Esophagus squamous epithelium (tissue), 5 donors: ENCODE results near the gene FNDC3B. TPM values are rescaled to one million over a fixed set of nuclear protein-coding genes. Genes with fewer than 3 reads are reported as not detected.
A peak's percentile ranks its signal among the peaks of the same experiment; 100 is the strongest.

Experiments used
- DNase-seq: peaks from one replicate; lab custom pipeline; 2025; lab: John Stamatoyannopoulos, UW
- H3K27ac ChIP-seq, 4 donors: fragments of 200-600 bp; sonication (generic); one replicate each; pipeline ENCODE4 v1.5.1; 2016 to 2019; ENCODE audit warnings: mild to moderate bottlenecking in 1 of 4
- H3K27me3 ChIP-seq, 4 donors: fragments of 200-600 bp; sonication (generic); 1 replicate in 3 of 4; 2 replicates in 1 of 4; pipeline versions ENCODE4 v1.5.1 to v1.6.0; 2017 to 2021; ENCODE audit warnings: antibody characterized with exemption in 1 of 4
- H3K36me3 ChIP-seq, 3 donors: fragments of 200-600 bp; sonication (generic); one replicate each; pipeline ENCODE4 v1.5.1; 2016 to 2019
- H3K4me1 ChIP-seq, 3 donors: fragments of 200-600 bp; sonication (generic); one replicate each; pipeline ENCODE4 v1.5.1; 2017 to 2019
- H3K4me3 ChIP-seq, 4 donors: fragments of 200-600 bp; sonication (generic); 1 replicate in 3 of 4; 2 replicates in 1 of 4; pipeline ENCODE4 v1.5.1; 2016 to 2019; ENCODE audit warnings: mild to moderate bottlenecking in 2 of 4, moderate library complexity in 1 of 4
- H3K9me3 ChIP-seq, 3 donors: fragments of 200-600 bp; sonication (generic); one replicate each; pipeline ENCODE4 v1.5.1; 2016 to 2019
- CTCF ChIP-seq, 6 experiments: fragments of 450-650 bp in 4 of 6; fragments of 200-600 bp in 2 of 6; sonication (generic) in 2 of 6; IDR thresholded peaks; one replicate each; pipeline ENCODE4 v1.5.1; 2016 to 2019; ENCODE audit warnings: antibody characterized with exemption in 6 of 6, mild to moderate bottlenecking in 4 of 6, moderate library complexity in 4 of 6
- POLR2A ChIP-seq, 4 donors: fragments of 450-650 bp; IDR thresholded peaks; one replicate each; pipeline ENCODE4 v1.6.1; 2017; ENCODE audit warnings: antibody characterized with exemption in 4 of 4, mild to moderate bottlenecking in 4 of 4, moderate library complexity in 3 of 4
- WGBS, 2 donors: methylation state at CpG; one replicate each; pipeline ENCODE4 v1.1.5; 2018; 5-methylcytosine and 5-hydroxymethylcytosine counted together
- intact Hi-C: fragments of 100-400 bp; cut with DNase I; formaldehyde crosslinking; loops from one replicate; pipeline ENCODE4 v1.15.0; 2022
- total RNA-seq, 4 donors: library from RNA; depleted of rRNA; stranded (reverse); fragments of >200 nt; gene quantifications; one replicate each; pipeline ENCODE4 v1.1.0, GENCODE V29; 2016
- donor health status: DM: yes; HTN: yes; CAD: no.

FNDC3B gene
- total RNA-seq, 4 donors from 2014 or later: 7.7 to 44.3 (median 20.4) TPM

GRCh38 chr3:172441581-172441980 is 402.2 kb downstream of the FNDC3B start:
- H3K27me3 ChIP-seq: peaks cover 0 to 40% (median under 1%) of the 10 kb centered on the region in 4 donors
- H3K4me1 ChIP-seq: no peaks in the 10 kb centered on the region
- H3K9me3 ChIP-seq: no peaks in the 10 kb centered on the region
- 66 to 76% methylated on average over 5 of the region's 5 CpGs for WGBS, 2 donors
- no peak overlapping the region for H3K27ac ChIP-seq
- no peaks in the 10 kb centered on the region for H3K36me3 ChIP-seq
- intact Hi-C loops: no loop called here
- TF ChIP-seq CTCF (IDR thresholded peaks at IDR 0.05): no peak
- no peak for TF ChIP-seq POLR2A (IDR thresholded peaks at IDR 0.05)
- no peak overlapping the region for H3K4me3 ChIP-seq
- DNase-seq: no peak

GRCh38 chr3:172442606-172443005 is 403.2 kb downstream of the FNDC3B start:
- peaks cover 0 to 3% (median 0%) of the 10 kb centered on the region in 3 donors for H3K4me1 ChIP-seq
- no peak for DNase-seq
- H3K4me3 ChIP-seq: no peak overlapping the region
- intact Hi-C loops: no loop called here
- H3K36me3 ChIP-seq: no peaks in the 10 kb centered on the region
- 82 to 94% methylated on average over 1 of the region's 1 CpG for WGBS, 2 donors
- peaks cover under 1 to 49% (median 7%) of the 10 kb centered on the region in 4 donors for H3K27me3 ChIP-seq
- TF ChIP-seq POLR2A (IDR thresholded peaks at IDR 0.05): no peak
- H3K27ac ChIP-seq: no peak overlapping the region
- no peaks in the 10 kb centered on the region for H3K9me3 ChIP-seq

- Histone ChIP-seq H3K27ac (no peak overlapping the region), H3K27me3 (peaks cover 21 to 63% (median 24%) of the 10 kb centered on the region in 4 donors), H3K9me3 (no peaks in the 10 kb centered on the region), H3K36me3 (no peaks in the 10 kb centered on the region), H3K4me1 (peaks cover 3 to 23% (median 10%) of the 10 kb centered on the region in 3 donors), H3K4me3 (no peak overlapping the region)
- WGBS, 2 donors: 73 to 86% methylated on average over 6 of the region's 6 CpGs
- TF ChIP-seq CTCF (IDR thresholded peaks at IDR 0.05) (no peak), POLR2A (IDR thresholded peaks at IDR 0.05) (no peak)
- no peak for DNase-seq
- intact Hi-C loops: no loop called here
Measured at GRCh38 chr3:172444821-172445220, 405.4 kb downstream of the FNDC3B start.

- H3K36me3 ChIP-seq: no peaks in the 10 kb centered on the region
- H3K4me1 ChIP-seq: peaks cover 3 to 24% (median 10%) of the 10 kb centered on the region in 3 donors
- intact Hi-C loops: no loop called here
- no peak for DNase-seq
- no peak overlapping the region for H3K4me3 ChIP-seq
- peaks cover 21 to 71% (median 26%) of the 10 kb centered on the region in 4 donors for H3K27me3 ChIP-seq
- no peak overlapping the region for H3K27ac ChIP-seq
- 62 to 71% methylated on average over 3 of the region's 3 CpGs for WGBS, 2 donors
- H3K9me3 ChIP-seq: no peaks in the 10 kb centered on the region
- no peak for TF ChIP-seq CTCF (IDR thresholded peaks at IDR 0.05)
Measured at GRCh38 chr3:172446198-172446597, 406.8 kb downstream of the FNDC3B start.

- H3K27ac ChIP-seq: no peak within 1 kb of the TSS
Measured at GRCh38 chr3:172447611-172448579, 408.5 kb downstream of the FNDC3B start, which contains the start of gene GHSR. Gene GHSR (minus strand): TSS chr3:172448456. CDS start chr3:172448413, 43 bp downstream.

More at GRCh38 chr3:172447611-172448579, 408.5 kb downstream of the FNDC3B start, which contains the start of gene GHSR:
- intact Hi-C loops: no loop called here
- no peaks in the 10 kb centered on the region for H3K9me3 ChIP-seq
- whole genome bisulfite sequencing, 2 donors: 17 to 24% methylated on average over 15 to 25 of the region's 76 CpGs
- H3K27me3 ChIP-seq: peaks cover 21 to 80% (median 26%) of the 10 kb centered on the region in 4 donors
- no peaks in the 10 kb centered on the region for H3K36me3 ChIP-seq
- no peak for DNase-seq
- H3K4me1 ChIP-seq: peaks cover 3 to 24% (median 10%) of the 10 kb centered on the region in 3 donors
- peak within 1 kb of the TSS in 1 of 4 donors; percentile 17 for H3K4me3 ChIP-seq
- TF ChIP-seq CTCF (IDR thresholded peaks at IDR 0.05) (no peak), POLR2A (IDR thresholded peaks at IDR 0.05) (no peak)
